K562 (cell line): Measurements from ENCODE around the gene LAMP1.

Source experiments
- ADNP ChIP-seq: fragments of 200-800 bp; sonication (Bioruptor generic); IDR thresholded peaks from 2 replicates; pipeline ENCODE4 v1.6.1; 2016; ENCODE audit warnings: missing genetic modification characterization, missing compliant biosample characterization
- EGR1 ChIP-seq: fragments of 450-650 bp; conservative IDR thresholded peaks from 2 replicates; pipeline ENCODE4 v1.6.1; 2017; ENCODE audit warnings: mild to moderate bottlenecking
- ELK1 ChIP-seq: sonication (generic); formaldehyde crosslinking; IDR thresholded peaks from 2 replicates; pipeline ENCODE4 v1.8.1; 2022; ENCODE audit warnings: missing genetic modification reagents
- ETV6 ChIP-seq, 3 experiments: fragments of 150-350 bp in 1 of 3; sonication (generic) in 1 of 3; formaldehyde crosslinking in 1 of 3; IDR thresholded peaks; 2 replicates each; pipeline versions ENCODE4 v1.6.1 to v1.8.0; 2014 to 2022; ENCODE audit warnings: borderline replicate concordance in 2 of 3, low read depth in 2 of 3, antibody characterized with exemption in 1 of 3, low read length in 1 of 3, mild to moderate bottlenecking in 1 of 3, missing genetic modification reagents in 1 of 3
- NCOA6 ChIP-seq: fragments of 450-650 bp; IDR thresholded peaks from 2 replicates; pipeline ENCODE4 v1.6.1; 2017; ENCODE audit warnings: mild to moderate bottlenecking
- NR0B1 ChIP-seq: fragments of 450-650 bp; IDR thresholded peaks from one replicate; pipeline ENCODE4 v1.6.1; 2018; ENCODE audit warnings: mild to moderate bottlenecking, moderate library complexity; ENCODE audit not compliant: partially characterized antibody
- NR2F6 ChIP-seq: fragments of 450-650 bp; formaldehyde crosslinking; IDR thresholded peaks from 2 replicates; pipeline ENCODE4 v1.4.0; 2020; ENCODE audit warnings: mild to moderate bottlenecking
- PHF8 ChIP-seq: fragments of 200-600 bp; sonication (generic); IDR thresholded peaks from 2 replicates; pipeline ENCODE4 v1.6.1; 2012; ENCODE audit warnings: mixed run types, mild to moderate bottlenecking, inconsistent platforms, low read length, moderate library complexity, borderline replicate concordance
- REST ChIP-seq, 2 experiments: fragments of 450-650 bp; formaldehyde crosslinking in 1 of 2; IDR thresholded peaks; 2 replicates each; pipeline versions ENCODE4 v1.4.0 to v1.6.1; 2014 to 2020; ENCODE audit warnings: mild to moderate bottlenecking in 2 of 2, borderline replicate concordance in 1 of 2, low read depth in 1 of 2

GRCh38 chr13:113364311-113364889, 67.4 kb downstream of the LAMP1 start:
- TF ChIP-seq NR0B1 (no peak), EGR1 (no peak), PHF8 (no peak), NR2F6 (CRISPR knock-in tag) (no peak), REST (IDR thresholded peaks at IDR 0.05; ENCODE audit: borderline replicate concordance) (no peak), REST (CRISPR knock-in tag; IDR thresholded peaks at IDR 0.05; ENCODE audit: low read depth) (no peak), ADNP (tag) (no peak), NCOA6 (no peak), ETV6 (IDR thresholded peaks at IDR 0.05; ENCODE audit: borderline replicate concordance in 1 of 2, low read depth in 2 of 2, low read length in 1 of 2) (no peak), ETV6 (CRISPR knock-in tag; IDR thresholded peaks at IDR 0.05; ENCODE audit: borderline replicate concordance) (no peak), ELK1 (CRISPR knock-in tag) (no peak)
